HG03442 (cell line): ENCODE results near the gene SSR1.

Source experiments
- ATAC-seq: cut with Tn5 transposase; IDR thresholded peaks from one replicate; pipeline ENCODE4 v1.9.1; 2021; ENCODE audit warnings: mild to moderate bottlenecking, moderate library complexity; ENCODE audit not compliant: unreplicated experiment

SSR1 gene

DNA sequence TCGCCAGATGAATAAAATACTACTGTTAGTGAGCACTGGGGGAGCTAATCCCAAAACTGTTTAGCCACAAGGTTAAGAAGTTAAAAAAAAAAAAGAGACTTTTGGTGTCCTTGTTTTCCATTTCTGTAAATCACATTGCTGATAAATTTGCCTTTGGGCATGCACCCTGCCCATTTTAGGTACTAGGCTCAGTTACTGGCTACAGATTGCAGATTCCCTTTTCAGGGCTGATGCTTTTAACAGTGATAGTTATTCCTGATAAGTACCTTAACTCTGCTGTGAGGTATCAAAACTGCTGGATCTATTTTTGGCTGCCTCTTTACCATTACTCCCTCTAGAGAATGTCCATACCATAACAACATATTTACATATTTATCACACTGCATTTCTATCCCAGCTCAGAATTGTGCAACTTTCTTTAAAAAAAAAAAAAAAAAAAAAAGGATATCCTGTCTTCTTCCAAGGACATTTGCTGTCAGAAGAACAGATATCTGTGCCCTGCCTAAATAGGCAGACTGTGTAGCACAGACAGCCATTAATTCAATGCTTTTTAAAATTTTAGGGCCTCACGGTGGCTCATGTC lies 94.5 kb downstream of the SSR1 start:
- ATAC-seq = no peak
